ENCODE measurements around the gene RDH14.
A peak's percentile ranks its signal among the peaks of the same experiment; 100 is the strongest.

Gene RDH14, protein sequence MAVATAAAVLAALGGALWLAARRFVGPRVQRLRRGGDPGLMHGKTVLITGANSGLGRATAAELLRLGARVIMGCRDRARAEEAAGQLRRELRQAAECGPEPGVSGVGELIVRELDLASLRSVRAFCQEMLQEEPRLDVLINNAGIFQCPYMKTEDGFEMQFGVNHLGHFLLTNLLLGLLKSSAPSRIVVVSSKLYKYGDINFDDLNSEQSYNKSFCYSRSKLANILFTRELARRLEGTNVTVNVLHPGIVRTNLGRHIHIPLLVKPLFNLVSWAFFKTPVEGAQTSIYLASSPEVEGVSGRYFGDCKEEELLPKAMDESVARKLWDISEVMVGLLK

DNA sequence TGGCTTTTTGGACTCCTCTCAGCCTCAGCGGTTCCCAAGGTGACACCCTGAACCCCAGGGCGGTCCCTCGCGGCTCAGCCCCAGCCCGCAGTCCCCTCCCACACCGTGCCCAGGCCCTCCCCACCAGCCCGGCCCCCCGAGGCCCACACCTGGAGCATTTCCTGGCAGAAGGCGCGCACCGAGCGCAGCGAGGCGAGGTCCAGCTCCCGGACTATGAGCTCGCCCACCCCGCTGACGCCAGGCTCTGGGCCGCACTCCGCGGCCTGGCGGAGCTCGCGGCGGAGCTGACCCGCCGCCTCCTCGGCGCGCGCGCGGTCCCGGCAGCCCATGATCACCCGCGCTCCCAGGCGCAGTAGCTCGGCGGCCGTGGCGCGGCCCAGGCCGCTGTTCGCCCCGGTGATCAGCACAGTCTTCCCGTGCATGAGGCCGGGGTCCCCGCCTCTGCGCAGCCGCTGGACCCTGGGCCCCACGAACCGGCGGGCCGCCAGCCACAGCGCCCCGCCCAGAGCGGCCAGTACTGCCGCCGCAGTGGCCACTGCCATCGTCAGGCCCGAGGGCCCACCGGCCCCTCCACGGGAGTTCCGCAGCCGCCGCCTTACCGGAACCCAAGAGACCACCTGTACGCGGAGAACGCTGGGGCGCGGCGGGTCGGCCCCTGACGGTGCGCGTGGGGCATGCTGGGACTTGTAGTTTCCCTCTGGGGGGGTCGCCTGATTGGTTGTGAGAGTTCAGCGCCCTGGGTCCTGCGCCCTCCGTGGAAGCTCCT is at the start of gene RDH14:
Gene RDH14, minus strand, starts transcription at position 623 of the 766 bp plus-strand sequence. Its CDS starts 81 bp downstream, at position 542.
- DNase-seq (ENCODE audit: low read depth in 1 of 2, low spot score in 1 of 2), result peak; percentile 81 to 89

DNA sequence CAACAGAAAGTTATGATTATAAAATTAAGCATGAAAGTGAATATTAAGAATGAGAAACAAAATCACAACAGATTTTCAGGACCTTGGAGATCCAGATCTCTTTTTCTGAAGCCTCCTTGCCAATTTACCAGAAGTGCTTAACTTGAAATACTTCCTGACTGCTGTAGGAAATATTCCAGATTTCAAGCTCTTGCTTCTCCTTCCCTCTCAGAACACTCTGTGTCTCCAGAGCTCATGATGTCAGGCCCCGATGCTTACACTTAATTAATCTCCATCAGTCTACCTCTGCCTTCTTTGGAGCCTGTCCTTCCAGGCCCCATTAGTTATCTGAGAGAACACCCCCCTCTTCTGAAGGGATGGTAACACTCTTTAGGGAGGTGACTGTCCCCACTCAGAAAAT is 49.6 kb upstream of the RDH14 start:
- no peak for DNase-seq (ENCODE audit: low read depth in 1 of 2, low spot score in 1 of 2)

DNA sequence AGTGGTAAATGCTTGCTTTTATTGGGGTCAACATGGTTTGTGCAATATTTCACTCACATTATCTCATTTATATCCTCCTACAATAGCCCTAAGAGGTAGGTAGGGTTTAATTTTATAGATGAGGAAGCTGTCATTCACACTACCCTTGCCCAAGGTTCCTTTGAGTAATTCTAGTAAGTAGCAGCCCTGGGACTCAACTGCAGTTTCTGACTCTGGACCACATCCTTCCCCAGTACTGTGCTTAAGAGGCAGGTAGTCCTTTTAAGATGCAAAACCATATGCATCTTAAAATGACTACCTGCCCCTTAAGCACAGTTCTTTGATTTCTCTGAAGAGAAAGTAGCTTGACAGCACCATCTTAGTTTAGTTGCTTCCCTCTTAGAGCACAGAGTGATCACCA is 44.7 kb upstream of the RDH14 start:
- DNase-seq (ENCODE audit: low read depth in 1 of 2, low spot score in 1 of 2), result no peak

DNA sequence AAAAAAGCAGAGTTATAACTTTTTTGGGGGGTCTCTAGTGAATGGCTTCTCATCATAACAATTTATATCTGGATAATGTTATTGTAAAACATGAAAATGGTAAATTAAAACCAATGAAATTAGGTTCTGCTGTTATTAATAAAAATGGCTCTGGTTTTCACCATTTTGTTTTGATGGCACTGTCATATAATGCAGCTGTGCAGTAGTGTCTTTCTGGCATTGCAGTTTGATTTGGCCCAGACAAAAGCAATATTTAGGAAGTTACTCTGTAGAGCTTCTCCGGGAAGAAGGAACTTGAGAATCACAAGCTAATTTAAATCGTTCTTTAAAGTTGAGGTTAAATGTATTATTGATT is 44.1 kb upstream of the RDH14 start:
- no peak for DNase-seq (ENCODE audit: low read depth in 1 of 2, low spot score in 1 of 2)

DNA sequence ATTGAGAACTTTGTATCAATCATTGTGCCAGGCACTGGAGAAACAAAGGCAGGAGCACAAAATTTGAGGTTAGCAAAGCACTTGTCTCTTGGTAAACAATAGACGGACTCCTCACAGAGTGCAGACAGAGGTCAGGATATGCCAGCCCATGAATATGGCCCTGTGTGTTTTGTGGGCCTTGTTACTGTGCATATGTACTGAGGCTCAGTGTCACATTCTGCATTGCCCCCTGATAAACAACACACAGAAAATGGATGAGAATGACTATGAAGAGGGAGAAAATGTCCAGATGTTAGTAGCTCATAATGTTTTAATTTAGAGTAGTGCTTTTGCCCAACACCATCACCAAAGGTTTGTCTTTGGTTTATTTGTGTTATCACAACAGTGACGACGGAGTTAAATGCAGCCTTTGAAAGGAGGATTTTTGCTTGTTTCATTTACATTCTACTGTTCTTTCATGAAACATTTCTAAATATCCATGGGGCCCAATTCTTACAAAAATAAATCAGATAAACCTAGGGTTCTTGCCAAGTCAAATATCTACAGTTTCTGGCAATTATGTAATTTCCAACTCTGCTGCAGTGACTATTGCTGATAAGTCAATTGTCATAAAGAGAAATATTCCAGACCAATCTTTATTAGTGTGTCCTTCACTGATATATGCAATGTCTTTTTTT is 43.5 kb upstream of the RDH14 start:
- DNase-seq (ENCODE audit: low read depth in 1 of 2, low spot score in 1 of 2), result no peak

DNA sequence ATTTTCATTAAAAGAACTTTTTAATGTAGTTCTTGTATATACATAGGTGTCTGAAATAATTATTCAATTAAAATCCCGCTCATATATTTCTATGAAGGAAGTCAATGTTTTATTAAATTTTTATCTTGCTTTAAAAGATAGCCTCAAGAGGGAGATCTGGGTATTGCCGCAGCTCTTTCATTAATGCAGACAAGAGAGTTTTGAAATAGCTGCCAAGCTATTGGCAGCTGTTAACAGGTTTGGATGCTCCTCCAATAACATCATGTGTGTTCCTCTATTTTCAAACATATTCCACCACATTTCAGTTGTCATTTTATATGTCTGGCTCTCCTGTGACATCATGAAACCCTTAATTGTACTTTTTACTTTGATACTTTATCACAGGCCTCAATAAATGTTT is 41.8 kb upstream of the RDH14 start:
- DNase-seq (ENCODE audit: low read depth in 1 of 2, low spot score in 1 of 2), result no peak

DNA sequence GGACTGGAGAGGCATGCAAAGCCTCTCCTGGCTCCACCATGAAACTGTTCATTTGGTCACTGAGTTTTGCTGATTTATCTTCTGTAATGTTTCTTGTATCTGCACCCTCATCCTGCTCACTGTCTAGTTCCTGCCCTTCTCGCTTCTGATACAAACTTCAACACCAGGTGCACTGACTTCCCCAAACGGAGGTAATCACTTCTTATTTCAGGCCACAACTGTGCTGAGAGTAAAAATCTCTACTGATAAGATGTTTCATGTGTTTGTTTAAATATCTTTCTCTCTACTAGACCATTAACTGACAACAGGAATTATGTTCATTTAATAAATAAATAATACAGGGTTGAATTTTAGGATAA is 39.8 kb upstream of the RDH14 start:
- no peak for DNase-seq (ENCODE audit: low read depth in 1 of 2, low spot score in 1 of 2)

DNA sequence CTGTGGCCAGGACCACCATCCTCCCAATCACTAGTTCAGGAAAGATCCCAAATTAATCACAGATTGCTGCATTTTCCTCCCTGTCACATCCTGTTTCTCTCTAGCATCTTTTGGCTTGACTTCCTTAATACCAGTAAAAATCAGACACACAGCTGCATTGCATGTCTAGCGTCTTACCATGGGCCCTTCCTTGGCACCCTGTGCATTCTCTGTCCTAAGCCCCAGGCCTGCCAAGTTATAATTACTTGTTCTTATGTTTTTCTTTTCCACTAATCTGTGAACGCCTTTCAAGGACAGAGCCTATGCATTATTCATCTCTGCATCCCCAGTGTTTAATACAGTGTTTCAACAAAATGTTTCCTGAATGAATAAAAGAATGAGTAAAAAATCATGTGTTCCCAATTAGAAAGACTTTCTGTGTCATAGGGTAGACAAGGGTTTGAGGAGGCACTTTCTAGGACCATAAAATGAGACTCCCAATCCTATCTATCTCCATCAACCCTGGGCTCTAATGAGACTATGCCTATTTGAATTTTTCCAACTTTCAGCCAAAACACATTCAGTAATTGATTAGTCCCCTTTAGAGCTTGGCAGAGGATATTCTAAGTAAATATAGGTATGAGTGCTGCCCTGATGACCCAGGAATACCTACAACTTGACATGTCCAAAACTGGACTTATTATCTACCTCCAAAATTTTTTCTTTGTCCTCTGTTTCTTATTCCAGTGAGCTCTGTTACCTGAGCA is 39.2 kb upstream of the RDH14 start:
- DNase-seq (ENCODE audit: low read depth in 1 of 2, low spot score in 1 of 2), result no peak

DNA sequence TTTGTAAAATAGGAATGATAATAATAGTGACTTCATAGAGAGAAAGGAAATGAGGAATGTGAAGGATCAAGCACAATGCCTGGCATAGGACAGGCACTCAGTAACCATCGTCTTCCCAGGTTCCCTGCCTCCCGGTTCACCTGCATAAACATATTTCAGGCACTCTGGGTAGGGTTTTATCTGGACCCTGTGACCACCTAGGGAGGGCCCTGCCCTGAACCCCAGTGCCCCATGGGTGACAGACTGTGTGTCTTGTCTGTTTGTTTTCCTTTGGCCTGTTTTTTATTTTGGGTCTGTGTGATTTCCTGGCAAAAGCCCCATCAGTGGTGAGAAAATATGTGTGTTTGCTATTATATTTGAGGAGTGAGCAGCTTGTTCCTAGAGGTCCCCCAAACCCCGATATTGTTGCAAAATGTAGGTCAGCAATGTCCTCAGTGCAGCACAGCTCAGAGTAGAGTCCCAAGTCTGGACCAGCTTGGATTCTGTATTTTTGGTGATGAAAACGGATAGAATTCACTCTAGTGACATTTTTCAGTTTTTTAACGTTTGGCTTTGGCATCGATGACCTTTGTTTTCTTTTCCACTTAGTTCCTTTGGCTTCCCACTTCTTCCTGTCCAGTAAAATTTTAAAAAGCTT is 38.5 kb upstream of the RDH14 start:
- no peak for DNase-seq (ENCODE audit: low read depth in 1 of 2, low spot score in 1 of 2)

DNA sequence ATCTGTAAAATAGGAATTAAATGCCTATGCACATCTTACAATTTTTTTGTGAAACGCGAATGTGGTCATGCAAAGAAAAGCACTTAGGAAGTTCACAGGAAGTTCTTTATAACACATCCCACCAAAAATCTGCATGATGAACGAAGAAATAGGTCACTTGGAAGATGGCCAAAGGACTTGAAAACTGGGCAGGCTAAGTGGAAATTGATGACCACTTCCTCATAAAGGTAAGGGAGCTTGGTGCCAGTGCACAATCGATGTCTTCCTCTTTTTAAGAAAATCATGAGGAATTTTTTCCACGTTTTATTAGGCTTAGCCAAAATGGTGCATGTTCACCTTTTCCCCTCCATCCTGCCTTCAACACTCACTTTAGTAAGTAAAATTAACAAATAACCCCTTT is 37.2 kb upstream of the RDH14 start:
- no peak for DNase-seq (ENCODE audit: low read depth in 1 of 2, low spot score in 1 of 2)

DNA sequence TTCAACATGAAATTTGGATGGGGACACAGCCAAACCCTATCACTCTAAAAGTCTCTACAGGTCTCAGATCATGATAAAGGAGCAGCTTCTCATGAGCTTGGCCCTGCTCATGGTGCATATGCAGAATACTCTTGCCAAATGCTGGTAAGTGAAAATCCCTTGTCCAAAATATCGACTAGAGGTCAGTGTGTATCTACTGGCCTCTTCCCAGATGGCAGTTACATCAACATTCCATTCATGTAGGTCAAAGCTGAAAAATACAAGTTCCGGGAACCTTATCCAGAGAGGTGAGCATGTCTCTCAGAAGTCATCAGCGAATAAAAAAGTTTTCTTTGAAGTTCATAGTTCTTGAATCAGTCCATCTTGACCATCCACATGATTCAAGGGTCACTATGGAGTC is 36.5 kb upstream of the RDH14 start:
- DNase-seq (ENCODE audit: low read depth in 1 of 2, low spot score in 1 of 2), result no peak

DNA sequence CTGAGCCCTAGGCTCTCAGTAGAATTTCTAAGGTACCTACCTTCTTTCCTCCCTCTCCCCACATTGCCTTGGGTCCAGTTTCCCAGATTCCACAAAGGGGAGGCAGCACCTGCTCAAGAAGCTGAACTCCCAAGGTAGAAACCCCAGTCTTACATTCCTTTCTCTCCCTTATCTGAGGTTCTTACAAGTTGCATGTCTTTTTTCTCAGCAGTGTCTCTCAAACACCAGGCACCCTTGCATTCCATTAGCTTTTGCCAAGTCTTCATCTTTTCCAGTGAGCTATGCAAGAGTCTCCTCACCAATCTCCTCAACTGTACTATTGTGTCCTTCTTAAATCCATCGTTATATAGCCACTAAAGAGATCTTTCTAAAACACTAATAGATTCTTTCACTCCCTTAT is 33.0 kb upstream of the RDH14 start:
- no peak for DNase-seq (ENCODE audit: low read depth in 1 of 2, low spot score in 1 of 2)

DNA sequence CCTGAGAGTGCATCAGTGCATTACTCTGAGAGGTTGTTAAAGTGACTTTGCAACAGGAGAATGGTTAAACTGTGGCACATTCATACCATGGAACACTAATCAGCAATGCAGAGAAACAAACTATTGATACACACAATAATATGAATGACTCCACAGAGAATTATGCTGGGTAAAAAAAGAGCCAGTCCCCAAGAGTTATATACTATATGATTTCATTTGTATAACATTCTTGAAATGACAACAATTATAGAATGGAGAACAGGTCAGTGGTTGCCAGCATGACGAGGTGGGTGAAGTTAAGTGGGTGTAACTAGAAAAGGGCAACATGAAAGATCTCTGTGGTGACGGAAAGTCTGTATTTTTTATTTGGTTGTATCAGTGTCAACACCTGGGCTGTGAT is 31.9 kb upstream of the RDH14 start:
- no peak for DNase-seq (ENCODE audit: low read depth in 1 of 2, low spot score in 1 of 2)

DNA sequence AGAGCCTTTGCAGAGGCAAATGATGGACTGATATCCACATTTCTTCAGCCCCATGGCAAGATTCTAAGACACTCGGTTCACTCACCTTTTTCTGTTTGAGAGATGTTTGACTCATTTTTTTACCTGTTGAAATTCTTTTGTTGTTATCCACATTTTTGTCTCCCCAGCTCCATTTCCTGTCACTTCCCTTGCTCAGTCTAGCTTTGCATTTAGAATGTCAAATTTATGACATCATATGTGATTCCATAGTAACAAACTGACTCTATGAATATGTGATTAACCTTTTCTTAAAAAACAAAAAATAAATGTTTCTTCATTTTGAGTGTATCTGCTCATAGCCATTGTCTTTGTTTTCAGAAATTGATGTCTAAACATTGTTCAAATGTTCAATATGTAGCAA is 28.9 kb upstream of the RDH14 start, which contains the start of gene NT5C1B:
Gene NT5C1B, minus strand, starts transcription at position 216 of the 400 bp plus-strand sequence. Its CDS starts 101 bp downstream, at position 115.
- no peak for DNase-seq (ENCODE audit: low read depth in 1 of 2, low spot score in 1 of 2)

DNA sequence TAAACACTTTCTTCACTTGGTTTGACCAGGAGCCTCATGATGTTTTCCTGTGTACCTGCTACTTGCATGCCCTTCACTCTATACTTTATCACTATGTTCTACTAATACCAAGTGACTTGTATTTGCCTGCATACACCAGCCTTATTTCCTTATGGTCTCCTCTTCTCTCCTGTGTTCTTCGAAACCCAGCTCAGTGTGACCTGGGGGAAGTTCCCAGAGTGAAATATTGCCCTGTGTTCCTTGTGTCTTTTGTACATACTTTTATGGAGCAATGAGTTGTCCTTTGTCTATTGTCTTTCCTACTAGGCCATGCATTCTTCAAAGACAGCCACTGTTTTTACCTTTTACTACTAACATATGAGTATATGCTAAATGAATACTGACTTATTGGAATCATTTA is 28.3 kb upstream of the RDH14 start:
- DNase-seq (ENCODE audit: low read depth in 1 of 2, low spot score in 1 of 2), result no peak

DNA sequence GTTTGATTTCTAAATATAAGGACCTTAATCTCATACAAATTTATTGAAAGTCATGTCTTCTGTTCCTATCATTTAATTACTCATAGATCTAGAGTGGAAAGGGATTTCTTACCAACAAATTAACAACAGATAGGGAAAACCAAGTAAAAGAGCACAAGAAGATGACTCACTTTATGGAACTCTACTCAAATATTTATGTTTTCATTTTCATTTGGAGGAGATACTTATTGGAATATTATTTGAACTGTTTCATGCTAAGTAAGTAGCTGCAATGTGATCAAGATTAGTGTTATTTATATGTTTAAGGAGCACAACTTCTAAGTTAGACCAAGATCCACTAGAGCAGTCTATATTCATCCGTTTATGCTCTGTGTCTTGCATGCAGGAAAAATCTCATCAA is 27.6 kb upstream of the RDH14 start:
- no peak for DNase-seq (ENCODE audit: low read depth in 1 of 2, low spot score in 1 of 2)

DNA sequence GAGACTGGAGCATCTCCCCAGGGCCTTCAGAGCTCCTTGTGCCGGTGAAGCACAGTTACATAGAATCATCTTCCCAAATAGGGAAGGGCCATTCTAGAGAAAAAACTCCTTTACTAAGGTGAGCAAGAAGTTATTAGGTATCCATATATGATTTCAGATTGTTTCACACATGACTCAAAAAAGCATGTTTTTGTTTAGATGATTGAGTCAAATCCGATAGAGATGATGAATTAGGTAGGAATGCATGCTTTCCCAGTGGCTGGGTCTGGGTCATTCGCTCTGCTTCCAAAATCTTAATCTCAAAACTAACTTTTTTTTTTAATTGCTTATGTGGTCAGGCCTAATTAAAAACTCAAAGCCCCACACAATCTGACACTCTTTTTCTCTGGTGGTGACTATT is 25.1 kb upstream of the RDH14 start:
- no peak for DNase-seq (ENCODE audit: low read depth in 1 of 2, low spot score in 1 of 2)

DNA sequence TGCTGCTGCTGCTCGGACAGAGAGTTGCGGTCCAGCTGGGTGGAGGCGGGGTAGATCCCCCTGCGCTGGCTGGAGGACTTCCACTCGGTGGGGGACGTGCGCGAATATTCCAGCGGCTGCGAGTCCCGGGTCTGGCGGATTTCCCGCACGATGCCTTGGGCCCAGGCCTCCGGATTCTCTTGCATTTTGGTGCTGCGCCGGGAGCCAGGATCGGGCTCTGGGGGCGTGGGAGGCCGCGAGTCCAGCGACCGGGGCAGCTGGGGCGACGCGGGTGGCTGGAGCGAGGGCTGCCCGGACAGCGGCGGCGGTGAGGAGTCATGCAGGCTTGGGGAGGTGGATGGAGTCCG is 24.1 kb upstream of the RDH14 start:
- no peak for DNase-seq (ENCODE audit: low read depth in 1 of 2, low spot score in 1 of 2)

DNA sequence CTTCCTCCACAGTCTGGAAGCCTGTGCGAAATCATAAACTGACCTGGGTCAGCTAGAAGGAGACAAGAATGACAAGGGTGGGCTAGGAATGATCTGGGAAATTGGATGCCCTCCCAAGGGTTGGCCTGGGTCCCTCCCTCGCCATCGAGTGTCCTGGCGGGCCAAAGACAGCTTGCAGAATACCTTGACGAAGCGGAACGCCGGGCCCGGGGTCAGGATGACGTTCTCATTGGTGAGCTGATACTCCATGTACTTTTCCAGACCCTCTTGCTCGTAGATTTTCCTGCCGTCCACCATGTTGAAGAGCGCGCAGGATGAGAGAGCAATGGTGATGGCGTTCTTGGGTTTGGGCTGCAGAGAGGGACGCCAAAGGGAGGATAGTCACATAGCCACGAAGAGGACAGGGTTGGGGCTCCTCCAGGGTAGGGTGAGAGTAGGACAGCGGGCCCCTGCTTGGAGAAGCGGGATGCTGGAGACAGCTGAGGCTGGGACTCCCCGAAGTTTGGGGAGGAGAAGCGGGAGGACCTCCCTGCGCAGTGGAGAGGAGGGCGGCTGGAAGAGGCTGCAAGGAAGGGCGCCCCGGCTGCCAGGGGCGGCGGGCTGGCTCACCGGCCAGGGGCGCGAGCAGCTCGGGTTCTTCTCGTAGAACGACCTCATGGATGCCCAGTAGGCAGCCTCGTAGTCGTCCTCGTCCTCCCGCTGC is 23.6 kb upstream of the RDH14 start:
- DNase-seq (ENCODE audit: low read depth in 1 of 2, low spot score in 1 of 2), result no peak

DNA sequence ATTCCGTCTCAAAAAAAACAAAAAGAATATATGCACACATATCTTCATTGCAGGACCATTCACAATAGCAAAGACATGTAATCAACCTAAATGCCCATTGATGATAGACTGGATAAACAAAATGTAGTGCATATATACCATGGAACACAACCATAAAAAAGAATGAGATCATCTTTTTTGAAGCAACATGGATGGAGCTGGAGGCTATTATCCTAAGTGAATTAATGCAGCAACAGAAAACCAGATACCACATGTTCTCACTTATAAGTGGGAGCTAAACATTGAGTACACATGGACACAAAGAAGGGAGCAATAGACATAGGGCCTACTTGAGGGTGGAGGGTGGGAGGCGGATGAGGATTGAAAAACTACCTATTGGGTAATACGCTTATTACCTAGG is 20.2 kb upstream of the RDH14 start:
- no peak for DNase-seq (ENCODE audit: low read depth in 1 of 2, low spot score in 1 of 2)

DNA sequence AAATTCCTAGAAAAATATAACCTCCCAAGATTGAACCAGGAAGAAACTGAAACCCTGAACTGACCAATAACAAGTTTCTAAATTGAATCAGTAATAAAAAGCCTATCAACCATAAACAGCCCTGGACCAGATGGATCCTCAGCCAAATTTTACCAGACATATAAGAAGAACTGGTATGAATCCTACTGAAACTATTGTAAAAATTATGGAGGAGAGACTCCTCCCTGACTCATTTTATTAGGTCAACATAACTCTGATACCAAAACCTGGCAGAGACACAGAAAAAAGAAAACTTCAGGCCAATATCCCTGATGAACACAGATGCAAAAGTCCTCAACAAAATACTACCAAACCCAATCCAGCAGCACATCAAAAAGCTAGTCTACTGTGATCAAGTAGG is 17.6 kb upstream of the RDH14 start:
- no peak for DNase-seq (ENCODE audit: low read depth in 1 of 2, low spot score in 1 of 2)

Data from activated CD4-positive, alpha-beta T cell treated with anti-CD3 and anti-CD28 coated beads, Interleukin-2, amount 50 U/mL, for 24 hours (primary cell).